GM12878 (cell line): ENCODE results near the gene ZFTA. TPM values are rescaled to one million over a fixed set of nuclear protein-coding genes. Genes with fewer than 3 reads are reported as not detected.

Experiments
- ATAC-seq: fragments of 200-7000 bp; cut with Tn5 transposase; 3 replicates; pipeline ENCODE4 v1.9.1; 2020; ENCODE audit warnings: mild to moderate bottlenecking, moderate library complexity
- BruUV-seq: library from RNA; stranded (reverse); fragments of 400-500 nt; replicated peaks from 2 replicates; lab custom pipeline; 2021; lab: Mats Ljungman, UMichigan
- CTCF ChIA-PET: fragments of 300-600 bp; sonication (Branson Sonifier 250); formaldehyde crosslinking; extraction: SDS; loops from one replicate; lab custom pipeline; 2021; ENCODE audit warnings: inconsistent platforms; lab: Yijun Ruan, JAX
- POLR2A ChIA-PET: fragments of 350-600 bp; formaldehyde crosslinking; extraction: SDS; loops from one replicate; lab custom pipeline; 2021; ENCODE audit warnings: inconsistent platforms; lab: Charles Lee
- RAD21 ChIA-PET: fragments of 300-600 bp; sonication (Branson Sonifier 250); formaldehyde crosslinking; loops from one replicate; lab custom pipeline; 2023; ENCODE audit warnings: antibody characterized with exemption; ENCODE audit not compliant: unreplicated experiment; lab: Charles Lee
- SMC1A ChIA-PET: fragments of 300-600 bp; sonication (Branson Sonifier 250); formaldehyde crosslinking; loops from one replicate; lab custom pipeline; 2023; ENCODE audit not compliant: unreplicated experiment, uncharacterized antibody; lab: Charles Lee
- DNase-seq: peaks from one replicate; pipeline ENCODE4 v3.0.0-alpha.2; 2011; ENCODE audit warnings: low read depth, low spot score
- FAIRE-seq: peaks from 3 replicates; lab custom pipeline; 2011; peaks lifted over from hg19 to GRCh38; lab: Jason Lieb, UNC
- H2AFZ ChIP-seq: 2 replicates; pipeline ENCODE4 v1.6.0; 2011; ENCODE audit warnings: low read depth, low read length, control low read depth; ENCODE audit not compliant: control insufficient read depth
- H3K27ac ChIP-seq: 2 replicates; pipeline ENCODE4 v1.5.1; 2011; ENCODE audit warnings: control low read depth; ENCODE audit not compliant: control insufficient read depth, insufficient read depth
- H3K27me3 ChIP-seq, 2 experiments: replicated peaks in 1 of 2; 2 replicates each; pipeline versions ENCODE4 v1.6.0 to v1.6.1; 2011; ENCODE audit warnings: low read length in 1 of 2; ENCODE audit not compliant: control insufficient read depth in 2 of 2, insufficient read depth in 2 of 2
- H3K36me3 ChIP-seq, 2 experiments: 2 replicates each; pipeline ENCODE4 v1.5.1; 2011; ENCODE audit warnings: low read length in 1 of 2; ENCODE audit not compliant: control insufficient read depth in 2 of 2, insufficient read depth in 2 of 2
- H3K4me1 ChIP-seq: 2 replicates; pipeline ENCODE4 v1.6.1; 2011; ENCODE audit warnings: mild to moderate bottlenecking, low read length, moderate library complexity, mixed read lengths; ENCODE audit not compliant: control insufficient read depth, insufficient read depth
- H3K4me2 ChIP-seq: 2 replicates; pipeline ENCODE4 v1.6.0; 2011; ENCODE audit warnings: control low read depth; ENCODE audit not compliant: control insufficient read depth, insufficient read depth
- H3K4me3 ChIP-seq: fragments of 200-600 bp; sonication (generic); 2 replicates; pipeline ENCODE4 v1.5.1; 2016
- H3K79me2 ChIP-seq: 2 replicates; pipeline ENCODE4 v1.6.0; 2011; ENCODE audit warnings: low read length; ENCODE audit not compliant: control insufficient read depth, insufficient read depth
- H3K9ac ChIP-seq: 2 replicates; pipeline ENCODE4 v1.8.0; 2011; ENCODE audit warnings: low read length, control low read depth, mixed read lengths; ENCODE audit not compliant: control insufficient read depth, insufficient read depth
- H3K9me3 ChIP-seq: replicated peaks from 3 replicates; pipeline ENCODE4 v1.5.1; 2011; ENCODE audit warnings: mild to moderate bottlenecking, low read length; ENCODE audit not compliant: control insufficient read depth, insufficient read depth
- H4K20me1 ChIP-seq: 2 replicates; pipeline ENCODE4 v1.6.0; 2011; ENCODE audit not compliant: control insufficient read depth, insufficient read depth
- ASH2L ChIP-seq: fragments of 300-600, 200-600 bp; sonication (generic); IDR thresholded peaks from 2 replicates; pipeline ENCODE4 v1.6.1; 2017; ENCODE audit warnings: low read depth, mild to moderate bottlenecking, borderline replicate concordance
- BHLHE40 ChIP-seq, 2 experiments: fragments of 450-650 bp in 1 of 2; IDR thresholded peaks; 2 replicates each; pipeline ENCODE4 v1.6.1; 2011 to 2017; ENCODE audit warnings: low read depth in 2 of 2, borderline replicate concordance in 1 of 2, improper control_type of control experiment in 1 of 2, low read length in 1 of 2, mild to moderate bottlenecking in 1 of 2
- CBFB ChIP-seq: IDR thresholded peaks from 2 replicates; pipeline ENCODE4 v1.6.1; 2016; ENCODE audit warnings: antibody characterized with exemption, low read depth
- CBX3 ChIP-seq: fragments of 200-600 bp; sonication (generic); IDR thresholded peaks from 2 replicates; pipeline ENCODE4 v1.6.1; 2016; ENCODE audit warnings: low read depth, borderline replicate concordance
- EED ChIP-seq: sonication (generic); IDR thresholded peaks from 2 replicates; pipeline ENCODE4 v1.6.1; 2016; ENCODE audit warnings: antibody characterized with exemption, low read depth
- FOS ChIP-seq: IDR thresholded peaks from 3 replicates; pipeline ENCODE4 v1.6.1; 2011; ENCODE audit warnings: borderline replicate concordance; ENCODE audit not compliant: insufficient read length; ENCODE audit errors: extremely low read depth
- HDAC6 ChIP-seq: fragments of 200-600 bp; sonication (generic); IDR thresholded peaks from one replicate; pipeline ENCODE4 v1.8.0; 2017; ENCODE audit warnings: antibody characterized with exemption; ENCODE audit not compliant: unreplicated experiment
- HDGF ChIP-seq: fragments of 450-650 bp; IDR thresholded peaks from 2 replicates; pipeline ENCODE4 v1.6.1; 2016; ENCODE audit warnings: antibody characterized with exemption
- IKZF1 ChIP-seq: fragments of 450-650 bp; conservative IDR thresholded peaks from 2 replicates; pipeline ENCODE4 v1.6.1; 2017; ENCODE audit warnings: antibody characterized with exemption, mild to moderate bottlenecking
- IKZF2 ChIP-seq, 2 experiments: fragments of 450-650 bp; IDR thresholded peaks; 2 replicates each; pipeline ENCODE4 v1.6.1; 2017; ENCODE audit warnings: mild to moderate bottlenecking in 2 of 2, moderate library complexity in 2 of 2
- KLF5 ChIP-seq: fragments of 450-650 bp; IDR thresholded peaks from 2 replicates; pipeline ENCODE4 v1.6.1; 2014; ENCODE audit warnings: mild to moderate bottlenecking; ENCODE audit not compliant: partially characterized antibody
- LARP7 ChIP-seq: fragments of 450-650 bp; IDR thresholded peaks from 2 replicates; pipeline ENCODE4 v1.6.1; 2017; ENCODE audit warnings: mild to moderate bottlenecking
- NR2F1 ChIP-seq: fragments of 450-650 bp; conservative IDR thresholded peaks from 2 replicates; pipeline ENCODE4 v1.6.1; 2017; ENCODE audit warnings: mild to moderate bottlenecking
- POLR2A ChIP-seq: IDR thresholded peaks from 2 replicates; pipeline ENCODE4 v1.6.1; 2011; ENCODE audit warnings: low read depth, mild to moderate bottlenecking, low read length
- POLR2AphosphoS2 ChIP-seq: IDR thresholded peaks from 2 replicates; pipeline ENCODE4 v1.6.1; 2011; ENCODE audit warnings: low read depth, mild to moderate bottlenecking, low read length, improper control_type of control experiment, moderate library complexity
- POU2F2 ChIP-seq: IDR thresholded peaks from 3 replicates; pipeline ENCODE4 v1.6.1; 2011; ENCODE audit warnings: low read depth, mild to moderate bottlenecking, low read length, borderline replicate concordance
- RELB ChIP-seq: fragments of 450-650 bp; IDR thresholded peaks from 2 replicates; pipeline ENCODE4 v1.6.1; 2017; ENCODE audit warnings: low read depth, mild to moderate bottlenecking, moderate library complexity
- RUNX3 ChIP-seq: IDR thresholded peaks from 2 replicates; pipeline ENCODE4 v1.6.1; 2012; ENCODE audit warnings: low read length, inconsistent platforms
- SIN3A ChIP-seq: IDR thresholded peaks from 2 replicates; pipeline ENCODE4 v1.6.1; 2012; ENCODE audit warnings: low read depth, low read length, improper control_type of control experiment
- SMARCA5 ChIP-seq: fragments of 450-650 bp; IDR thresholded peaks from 2 replicates; pipeline ENCODE4 v1.6.1; 2017; ENCODE audit warnings: mild to moderate bottlenecking
- TBL1XR1 ChIP-seq: IDR thresholded peaks from 2 replicates; pipeline ENCODE4 v1.6.1; 2012; ENCODE audit warnings: low read depth, low read length, improper control_type of control experiment
- YBX1 ChIP-seq: fragments of 450-650 bp; IDR thresholded peaks from 2 replicates; pipeline ENCODE4 v1.6.1; 2016; ENCODE audit warnings: antibody characterized with exemption
- YY1 ChIP-seq: IDR thresholded peaks from 2 replicates; pipeline ENCODE4 v1.6.1; 2011; ENCODE audit warnings: low read depth, mild to moderate bottlenecking, low read length
- ZZZ3 ChIP-seq: IDR thresholded peaks from 2 replicates; pipeline ENCODE4 v1.6.1; 2011; ENCODE audit warnings: low read depth; ENCODE audit not compliant: control insufficient read depth, insufficient read length
- WGBS: methylation state at CpG from one replicate; pipeline ENCODE4 v1.1.6; 2016; ENCODE audit warnings: low lambda C conversion rate; ENCODE audit not compliant: insufficient replicate concordance, insufficient coverage; ENCODE audit errors: missing lambda C conversion rate; 5-methylcytosine and 5-hydroxymethylcytosine counted together
- in situ Hi-C: fragments of 300-500 bp; cut with MboI; formaldehyde crosslinking; loops from 9 replicates; pipeline ENCODE4 v1.14.3; 2018; ENCODE audit warnings: mixed read lengths
- intact Hi-C: fragments of 100-400 bp; cut with micrococcal nuclease; formaldehyde crosslinking; loops from one replicate; pipeline ENCODE4 v1.14.2; 2022; ENCODE audit not compliant: unreplicated experiment
- polyA plus RNA-seq, 11 experiments: library from polyadenylated mRNA; depleted of rRNA in 4 of 11; unstranded in 6 of 11; stranded (reverse) in 5 of 11; fragments of >200 nt; fragmentation: Nextera tagmentation in 4 of 11; fragmentation: Illumina TruSeq in 1 of 11; extraction: Ambion mirVana in 4 of 11; extraction: Trizol in 1 of 11; gene quantifications; 1 replicate in 1 of 11; 2 replicates in 10 of 11; pipeline versions ENCODE4 v1.2.1 to v1.2.3, GENCODE V29; 2011 to 2016; ENCODE audit warnings: inconsistent platforms in 2 of 11, missing spikeins in 2 of 11, low read depth in 1 of 11
- total RNA-seq, 4 experiments: library from RNA; depleted of rRNA in 3 of 4; stranded (reverse); fragments of >200 nt in 3 of 4; fragmentation: Illumina TruSeq in 1 of 4; extraction: Trizol in 1 of 4; gene quantifications; 2 replicates each; pipeline versions ENCODE4 v1.2.1 to v1.2.3, GENCODE V29; 2013 to 2021

Gene ZFTA
- total and polyA plus RNA-seq, 10 of the 15 experiments (the other 5 are each of a cell fraction or from before 2014, with no cell fraction given), result 0.39 to 7.9 (median 2.2) TPM

GRCh38 chr11:63813563-63814382 lies 45.2 kb upstream of the ZFTA start:
- intact Hi-C loops, result no loop called here
- TF ChIP-seq SIN3A, result no peak
- no peak for TF ChIP-seq KLF5
- peak; percentile 17 to 18; a peak in 1 of 4 replicates for TF ChIP-seq BHLHE40 (IDR thresholded peaks at IDR 0.05; ENCODE audit: borderline replicate concordance in 1 of 2, low read depth in 2 of 2, low read length in 1 of 2)
- peak; percentile 54 for TF ChIP-seq EED
- no peak for TF ChIP-seq YBX1
- TF ChIP-seq LARP7, result no peak; the same call in 1 of the 2 replicates
- no peak for TF ChIP-seq CBX3
- no peak for TF ChIP-seq RELB
- peak; percentile 11; the same call in 1 of the 2 replicates for TF ChIP-seq YY1
- TF ChIP-seq HDAC6, result no peak
- TF ChIP-seq ASH2L, result no peak
- 0 out of 2 replicates have a peak, but pooled peaks have one; percentile 50 for TF ChIP-seq IKZF1
- TF ChIP-seq HDGF, result 0 out of 2 replicates have a peak, but pooled peaks have one; percentile 14
- no peak for TF ChIP-seq ZZZ3
- no peak for TF ChIP-seq FOS
- TF ChIP-seq IKZF2 (IDR thresholded peaks at IDR 0.05), result peak; percentile 22 to 25; a peak in 2 of 4 replicates
- no peak for TF ChIP-seq POLR2AphosphoS2
- TF ChIP-seq RUNX3, result no peak
- peak; percentile 14; the same call in 1 of the 2 replicates for TF ChIP-seq NR2F1
- peak; percentile 64 for TF ChIP-seq POLR2A
- no peak for TF ChIP-seq SMARCA5
- no peak for TF ChIP-seq TBL1XR1
- TF ChIP-seq POU2F2, result no peak
- TF ChIP-seq CBFB, result 0 out of 2 replicates have a peak, but pooled peaks have one; percentile 34

More at GRCh38 chr11:63813563-63814382, 45.2 kb upstream of the ZFTA start:
- Histone ChIP-seq H3K27ac (peak overlapping the region; percentile 83), H3K79me2 (peaks cover 32% of the 10 kb centered on the region), H4K20me1 (peaks cover 4% of the 10 kb centered on the region; the same call in 1 of the 2 replicates), H3K4me1 (peaks cover 7% of the 10 kb centered on the region; the same call in 1 of the 2 replicates), H2AFZ (peak overlapping the region; percentile 91), H3K9ac (peak overlapping the region; percentile 74), H3K9me3 (no peaks in the 10 kb centered on the region), H3K4me2 (peak overlapping the region; percentile 66), H3K4me3 (peak overlapping the region; percentile 73), H3K36me3 (peaks cover 11 to 18% of the 10 kb centered on the region in 2 experiments), H3K27me3 (no peaks in the 10 kb centered on the region)
- SMC1A ChIA-PET, result interaction anchor here (1.1 kb wide), 1 partner anchor 24 kb away, joined by 3 read pairs; no protein-coding TSS in a partner anchor
- CTCF ChIA-PET, result interaction anchor here (1.1 kb wide), 1 partner anchor 58 kb away, joined by 3 read pairs; no protein-coding TSS in a partner anchor
- ATAC-seq (peak; percentile 76), DNase-seq (no peak), FAIRE-seq (no peak)
- POLR2A ChIA-PET, result interaction anchor here (0.5 to 1.0 kb wide), 3 partner anchors 15 to 25 kb away, joined by 3 to 4 read pairs (median 3); partner anchors contain the start of gene MARK2
- BruUV-seq, result no TSS peak
- in situ Hi-C loops, result no loop called here
- under 1% methylated on average over 72 of the region's 74 CpGs for WGBS
- RAD21 ChIA-PET, result interaction anchor here (1.3 kb wide), 1 partner anchor 24 kb away, joined by 8 read pairs; the partner anchor contains the start of gene MARK2
